Measurements from ENCODE around the gene TESK2. TPM values are rescaled to one million over a fixed set of nuclear protein-coding genes. Genes with fewer than 3 reads are reported as not detected.

TESK2 gene
- total RNA-seq, 2 experiments from 2014 or later: 4.9 to 6.6 TPM

DNA sequence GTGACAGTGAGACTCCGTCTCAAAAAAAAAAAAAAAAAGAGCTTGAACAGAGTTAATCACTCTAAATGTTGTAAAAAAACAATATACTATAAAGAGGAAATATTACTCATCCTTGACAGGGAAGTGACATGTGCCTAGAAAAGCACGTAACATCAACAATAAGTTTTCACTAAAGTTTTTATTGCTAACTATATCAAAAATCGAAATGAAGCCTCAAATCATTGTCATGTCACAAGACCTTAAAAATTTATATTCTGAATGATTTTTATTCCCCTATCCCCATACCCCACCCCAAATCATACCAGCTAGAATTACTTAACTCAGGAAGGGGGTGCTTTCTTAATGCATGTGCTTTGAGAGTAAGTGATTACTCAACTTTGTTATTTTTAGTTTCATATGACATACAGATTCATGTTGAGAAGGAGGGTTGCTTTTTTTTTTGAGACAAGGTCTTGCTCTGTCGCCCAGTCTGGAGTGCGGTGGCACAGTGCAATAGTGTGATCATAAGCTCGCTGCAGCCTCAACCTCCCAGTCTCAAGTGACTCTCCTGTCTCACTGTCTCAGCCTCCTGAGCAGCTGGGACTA lies 97.2 kb downstream of the TESK2 start:
- H2AFZ ChIP-seq (ENCODE audit: low read length): peak overlapping the region; percentile 71; the same call in 1 of the 2 replicates
- no peaks in the 10 kb centered on the region for H3K79me2 ChIP-seq (ENCODE audit: insufficient read depth, low read depth, low read length)
- TF ChIP-seq CTCF (conservative IDR thresholded peaks at IDR 0.05; ENCODE audit: low read length): no peak
- no peak for TF ChIP-seq EZH2phosphoT487 (IDR thresholded peaks at IDR 0.05; ENCODE audit: borderline replicate concordance, low read depth, low read length)
- BruUV-seq (replicated peaks): no TSS peak
- no peaks in the 10 kb centered on the region for H3K9me3 ChIP-seq (ENCODE audit: low read length)
- CTCF ChIA-PET (ENCODE audit: unreplicated experiment): interaction anchor here (0.5 to 0.6 kb wide), 4 partner anchors 53 to 119 kb away, joined by 3 to 5 read pairs (median 3); no protein-coding TSS in a partner anchor
- peak; percentile 82 for DNase-seq (ENCODE audit: low spot score)
- H3K36me3 ChIP-seq (ENCODE audit: insufficient read depth, low read length): no peaks in the 10 kb centered on the region
- peak overlapping the region; percentile 77 for H3K4me2 ChIP-seq (ENCODE audit: low read length)
- intact Hi-C loops (cut with micrococcal nuclease; ENCODE audit: unreplicated experiment): loop anchor here (1.0 to 2.0 kb wide), 2 partner anchors 23 to 97 kb away; partner anchors contain the start of gene TESK2
- no peaks in the 10 kb centered on the region for H4K20me1 ChIP-seq (ENCODE audit: insufficient read depth, low read length)
- H3K9me2 ChIP-seq (ENCODE audit: insufficient read depth, low read length): no peaks in the 10 kb centered on the region
- peak overlapping the region; percentile 56 for H3K4me3 ChIP-seq (ENCODE audit: low read depth, low read length, poor library complexity, severe bottlenecking)
- peak overlapping the region; percentile 91 for H3K27ac ChIP-seq (ENCODE audit: low read depth, low read length, poor library complexity, severe bottlenecking)
- H3K4me1 ChIP-seq (ENCODE audit: insufficient read depth, low read length, poor library complexity, severe bottlenecking): peaks cover 51% of the 10 kb centered on the region
- POLR2A ChIA-PET: interaction anchor here (0.5 to 2.0 kb wide), 16 partner anchors 9 to 753 kb away, joined by 3 to 10 read pairs (median 3); no protein-coding TSS in a partner anchor

DNA sequence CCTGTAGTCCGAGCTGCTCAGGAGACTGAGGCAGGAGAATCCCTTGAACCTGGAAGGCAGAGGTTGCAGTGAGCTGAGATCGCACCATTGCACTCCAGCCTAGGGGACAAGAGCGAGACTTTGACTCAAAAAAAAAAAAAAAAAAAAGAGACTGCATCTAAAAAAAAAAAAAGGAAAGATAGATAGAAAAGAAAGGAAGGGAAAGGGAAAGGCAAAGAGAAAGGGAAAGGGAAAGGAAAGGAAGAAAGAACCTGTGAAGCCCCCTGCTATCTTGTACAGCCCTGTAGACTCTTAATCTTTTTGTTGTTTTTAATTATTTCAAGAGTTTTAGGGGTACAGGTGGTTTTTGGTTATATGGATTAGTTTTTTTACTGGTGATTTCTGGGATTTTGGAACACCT lies 104.7 kb downstream of the TESK2 start:
- BruUV-seq (replicated peaks): no TSS peak
- CTCF ChIA-PET (ENCODE audit: unreplicated experiment): no interaction called here

More for the DNA sequence above, 104.7 kb downstream of the TESK2 start:
- Histone ChIP-seq H3K79me2 (ENCODE audit: insufficient read depth, low read depth, low read length) (no peaks in the 10 kb centered on the region), H3K36me3 (ENCODE audit: insufficient read depth, low read length) (no peaks in the 10 kb centered on the region), H3K9me3 (ENCODE audit: low read length) (no peaks in the 10 kb centered on the region), H3K9me2 (ENCODE audit: insufficient read depth, low read length) (no peaks in the 10 kb centered on the region), H3K4me3 (ENCODE audit: low read depth, low read length, poor library complexity, severe bottlenecking) (no peak overlapping the region), H3K4me2 (ENCODE audit: low read length) (no peak overlapping the region), H4K20me1 (ENCODE audit: insufficient read depth, low read length) (no peaks in the 10 kb centered on the region), H3K4me1 (ENCODE audit: insufficient read depth, low read length, poor library complexity, severe bottlenecking) (no peaks in the 10 kb centered on the region), H3K27ac (ENCODE audit: low read depth, low read length, poor library complexity, severe bottlenecking) (no peak overlapping the region), H2AFZ (ENCODE audit: low read length) (no peak overlapping the region)
- TF ChIP-seq CTCF (conservative IDR thresholded peaks at IDR 0.05; ENCODE audit: low read length): no peak
- no peak for TF ChIP-seq EZH2phosphoT487 (IDR thresholded peaks at IDR 0.05; ENCODE audit: borderline replicate concordance, low read depth, low read length)
- POLR2A ChIA-PET: no interaction called here
- intact Hi-C loops (cut with micrococcal nuclease; ENCODE audit: unreplicated experiment): no loop called here
- DNase-seq (ENCODE audit: low spot score): no peak

All from OCI-LY7 (cell line).